ENCODE measurements around the gene PFKP.

DNA sequence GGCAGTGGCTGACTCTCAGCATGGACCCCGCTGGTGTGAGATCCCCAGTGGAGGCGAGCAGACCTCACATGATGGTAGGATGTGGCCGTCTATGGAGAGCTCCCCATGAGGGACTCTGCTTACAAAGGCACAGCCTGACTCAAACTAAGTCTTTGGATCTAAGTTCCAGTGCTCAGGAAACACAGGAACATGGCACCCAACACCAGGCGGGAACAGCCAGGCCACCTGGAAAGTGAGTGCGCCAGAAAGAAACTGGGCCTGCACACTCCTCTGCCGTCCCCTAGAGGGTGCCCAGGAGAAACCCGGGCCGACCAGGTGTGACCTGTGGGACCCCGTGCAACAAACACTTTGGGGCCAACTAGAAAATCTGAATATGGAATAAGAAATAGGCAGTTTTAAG is 95.2 kb downstream of the PFKP start:
- TF ChIP-seq POLR2A (IDR thresholded peaks at IDR 0.05; ENCODE audit: low read depth, low read length) (no peak), POLR2AphosphoS5 (IDR thresholded peaks at IDR 0.05; ENCODE audit: low read depth, low read length) (no peak), TAF1 (IDR thresholded peaks at IDR 0.05; ENCODE audit: low read depth, low read length) (no peak), SPI1 (IDR thresholded peaks at IDR 0.05; ENCODE audit: low read depth, low read length) (no peak)

Data from GM12891 (cell line).